HepG2 (cell line): ENCODE measurements around the gene CYB5D1. TPM values are rescaled to one million over a fixed set of nuclear protein-coding genes. Genes with fewer than 3 reads are reported as not detected.

Experiments
- BATF2 ChIP-seq: sonication (generic); formaldehyde crosslinking; IDR thresholded peaks from 2 replicates; pipeline ENCODE4 v1.8.0; 2022; ENCODE audit warnings: mild to moderate bottlenecking, missing genetic modification reagents, moderate library complexity
- DR1 ChIP-seq: sonication (generic); formaldehyde crosslinking; IDR thresholded peaks from 2 replicates; pipeline ENCODE4 v1.8.0; 2021; ENCODE audit warnings: mild to moderate bottlenecking, missing genetic modification reagents, inconsistent platforms
- FOXK2 ChIP-seq: fragments of 450-650 bp; IDR thresholded peaks from 2 replicates; pipeline ENCODE4 v1.6.1; 2016
- GPN1 ChIP-seq: sonication (generic); formaldehyde crosslinking; IDR thresholded peaks from 2 replicates; pipeline ENCODE4 v1.5.1; 2020; ENCODE audit warnings: missing genetic modification reagents, borderline replicate concordance
- HDAC6 ChIP-seq: fragments of 200-600 bp; sonication (generic); IDR thresholded peaks from 2 replicates; pipeline ENCODE4 v1.7.0; 2017; ENCODE audit warnings: mild to moderate bottlenecking, antibody characterized with exemption, low read length, low read depth
- HOXA9 ChIP-seq: sonication (generic); formaldehyde crosslinking; IDR thresholded peaks from 2 replicates; pipeline ENCODE4 v1.8.1; 2022; ENCODE audit warnings: missing genetic modification reagents, mild to moderate bottlenecking, moderate library complexity, borderline replicate concordance
- NR0B2 ChIP-seq: sonication (generic); formaldehyde crosslinking; IDR thresholded peaks from 2 replicates; pipeline ENCODE4 v1.4.0; 2020; ENCODE audit warnings: mild to moderate bottlenecking, missing genetic modification reagents
- PAWR ChIP-seq: sonication (generic); formaldehyde crosslinking; IDR thresholded peaks from 2 replicates; pipeline ENCODE4 v1.4.0; 2020; ENCODE audit warnings: missing genetic modification reagents, mild to moderate bottlenecking, borderline replicate concordance
- RORA ChIP-seq: sonication (generic); formaldehyde crosslinking; IDR thresholded peaks from 2 replicates; pipeline ENCODE4 v1.5.0; 2020; ENCODE audit warnings: mild to moderate bottlenecking, missing genetic modification reagents, moderate library complexity
- SATB2 ChIP-seq: sonication (generic); formaldehyde crosslinking; IDR thresholded peaks from 2 replicates; pipeline ENCODE4 v1.5.0; 2020; ENCODE audit warnings: missing genetic modification reagents
- SCMH1 ChIP-seq: sonication (generic); formaldehyde crosslinking; IDR thresholded peaks from 2 replicates; pipeline ENCODE4 v1.9.0; 2021; ENCODE audit warnings: missing genetic modification reagents, mild to moderate bottlenecking, borderline replicate concordance
- TCF7L2 ChIP-seq: IDR thresholded peaks from 2 replicates; pipeline ENCODE4 v1.6.1; 2011; ENCODE audit warnings: mild to moderate bottlenecking, low read depth, low read length, moderate library complexity
- ZBTB10 ChIP-seq: sonication (generic); formaldehyde crosslinking; IDR thresholded peaks from 2 replicates; pipeline ENCODE4 v1.4.0; 2020; ENCODE audit warnings: missing genetic modification reagents, borderline replicate concordance
- ZBTB49 ChIP-seq: sonication (generic); formaldehyde crosslinking; IDR thresholded peaks from 2 replicates; pipeline ENCODE4 v1.4.0; 2020; ENCODE audit warnings: missing genetic modification reagents, borderline replicate concordance
- ZNF124 ChIP-seq: sonication (generic); formaldehyde crosslinking; IDR thresholded peaks from 2 replicates; pipeline ENCODE4 v1.4.0; 2020; ENCODE audit warnings: missing genetic modification reagents
- ZNF253 ChIP-seq: sonication (generic); formaldehyde crosslinking; IDR thresholded peaks from 2 replicates; pipeline ENCODE4 v1.8.0; 2022; ENCODE audit warnings: mild to moderate bottlenecking, missing genetic modification reagents, borderline replicate concordance
- ZNF30 ChIP-seq: sonication (generic); formaldehyde crosslinking; IDR thresholded peaks from 2 replicates; pipeline ENCODE4 v1.5.0; 2020; ENCODE audit warnings: mild to moderate bottlenecking, missing genetic modification reagents
- ZNF329 ChIP-seq: sonication (generic); formaldehyde crosslinking; IDR thresholded peaks from 2 replicates; pipeline ENCODE4 v1.9.0; 2021; ENCODE audit warnings: low read depth, mild to moderate bottlenecking, missing genetic modification reagents
- ZNF333 ChIP-seq: sonication (generic); formaldehyde crosslinking; IDR thresholded peaks from 2 replicates; pipeline ENCODE4 v1.4.0; 2020; ENCODE audit warnings: mild to moderate bottlenecking, missing genetic modification reagents, borderline replicate concordance
- ZNF34 ChIP-seq: sonication (generic); formaldehyde crosslinking; IDR thresholded peaks from 2 replicates; pipeline ENCODE4 v1.4.0; 2020; ENCODE audit warnings: mild to moderate bottlenecking, missing genetic modification reagents, borderline replicate concordance
- ZNF414 ChIP-seq: sonication (generic); formaldehyde crosslinking; IDR thresholded peaks from 2 replicates; pipeline ENCODE4 v1.5.0; 2020; ENCODE audit warnings: missing genetic modification reagents
- ZNF75D ChIP-seq: sonication (generic); formaldehyde crosslinking; IDR thresholded peaks from 2 replicates; pipeline ENCODE4 v1.8.1; 2023; ENCODE audit warnings: missing genetic modification reagents, mild to moderate bottlenecking, borderline replicate concordance
- ZNF816 ChIP-seq: sonication (generic); formaldehyde crosslinking; IDR thresholded peaks from 2 replicates; pipeline ENCODE4 v1.8.0; 2022; ENCODE audit warnings: missing genetic modification reagents, mild to moderate bottlenecking, borderline replicate concordance
- polyA plus RNA-seq, 8 experiments: library from polyadenylated mRNA; depleted of rRNA in 3 of 8; stranded (reverse) in 7 of 8; unstranded in 1 of 8; fragments of >200 nt; fragmentation: Illumina TruSeq in 4 of 8; extraction: Trizol in 4 of 8; gene quantifications; 2 replicates each; pipeline versions ENCODE4 v1.2.1 to v1.2.3, GENCODE V29; 2011 to 2016; ENCODE audit warnings: low read depth in 4 of 8, missing spikeins in 1 of 8, mixed read lengths in 1 of 8; ENCODE audit not compliant: insufficient read depth in 1 of 8
- total RNA-seq, 5 experiments: library from RNA; depleted of rRNA; stranded (reverse); fragments of >200 nt; fragmentation: Illumina TruSeq; extraction: Trizol; gene quantifications; 2 replicates each; pipeline ENCODE4 v1.2.3, GENCODE V29; 2016; ENCODE audit warnings: low read depth in 1 of 5

Gene CYB5D1
- total and polyA plus RNA-seq, 2 of the 13 experiments (the other 11 are each of a cell fraction or from before 2014, with no cell fraction given) = 8.9 to 17.0 TPM

- TF ChIP-seq ZNF816 (CRISPR knock-in tag) (no peak), ZNF30 (no peak), HDAC6 (no peak), ZNF75D (CRISPR knock-in tag) (no peak), ZNF34 (CRISPR knock-in tag) (no peak), ZNF414 (CRISPR knock-in tag) (no peak), TCF7L2 (no peak), ZNF329 (CRISPR knock-in tag) (no peak), ZNF333 (CRISPR knock-in tag) (no peak), PAWR (no peak), RORA (CRISPR knock-in tag) (no peak), ZBTB10 (CRISPR knock-in tag) (no peak), GPN1 (CRISPR knock-in tag) (no peak), SCMH1 (CRISPR knock-in tag) (no peak), FOXK2 (no peak), NR0B2 (CRISPR knock-in tag) (no peak), ZNF253 (no peak), ZBTB49 (CRISPR knock-in tag) (no peak), ZNF124 (CRISPR knock-in tag) (no peak), HOXA9 (CRISPR knock-in tag) (no peak), BATF2 (CRISPR knock-in tag) (no peak), DR1 (no peak), SATB2 (CRISPR knock-in tag) (no peak)
Measured at GRCh38 chr17:7856811-7857712, 741 bp upstream of the CYB5D1 start, which contains the start of gene NAA38 (continued).
